GM18858 (cell line): Measurements from ENCODE around the gene UBAP2.

Experiments used
- ATAC-seq: cut with Tn5 transposase; IDR thresholded peaks from one replicate; pipeline ENCODE4 v1.9.1; 2021; ENCODE audit not compliant: unreplicated experiment

Gene UBAP2

GRCh38 chr9:33924978-33925797 lies 123.5 kb downstream of the UBAP2 start:
- ATAC-seq, result no peak

GRCh38 chr9:33923998-33924701 lies 124.5 kb downstream of the UBAP2 start:
- no peak for ATAC-seq

- no peak for ATAC-seq
Measured at GRCh38 chr9:33923079-33923478, 125.6 kb downstream of the UBAP2 start.

- ATAC-seq, result no peak
Measured at GRCh38 chr9:33921967-33922895, 126.5 kb downstream of the UBAP2 start.

- ATAC-seq, result no peak
Measured at GRCh38 chr9:33919276-33919897, 129.3 kb downstream of the UBAP2 start.

GRCh38 chr9:33917036-33917435 lies 131.7 kb downstream of the UBAP2 start:
- ATAC-seq, result no peak

GRCh38 chr9:33914887-33915628 lies 133.6 kb downstream of the UBAP2 start:
- no peak for ATAC-seq

GRCh38 chr9:33913541-33913940 lies 135.1 kb downstream of the UBAP2 start:
- ATAC-seq, result no peak

GRCh38 chr9:33908749-33909148 lies 139.9 kb downstream of the UBAP2 start:
- no peak for ATAC-seq

- ATAC-seq, result no peak
Measured at GRCh38 chr9:33908114-33908513, 140.6 kb downstream of the UBAP2 start.

- no peak for ATAC-seq
Measured at GRCh38 chr9:33907347-33907746, 141.3 kb downstream of the UBAP2 start.

GRCh38 chr9:33906769-33907168 lies 141.9 kb downstream of the UBAP2 start:
- no peak for ATAC-seq

GRCh38 chr9:33905137-33905536 lies 143.6 kb downstream of the UBAP2 start:
- ATAC-seq, result no peak

GRCh38 chr9:33903157-33903780 lies 145.4 kb downstream of the UBAP2 start:
- ATAC-seq, result no peak

- no peak for ATAC-seq
Measured at GRCh38 chr9:33894316-33894715, 154.4 kb downstream of the UBAP2 start.

GRCh38 chr9:33893861-33894260 lies 154.8 kb downstream of the UBAP2 start:
- no peak for ATAC-seq

- no peak for ATAC-seq
Measured at GRCh38 chr9:33885948-33886347, 162.7 kb downstream of the UBAP2 start.

- no peak for ATAC-seq
Measured at GRCh38 chr9:33884856-33885701, 163.6 kb downstream of the UBAP2 start.

- no peak for ATAC-seq
Measured at GRCh38 chr9:33881635-33882034, 167.1 kb downstream of the UBAP2 start.
